ENCODE results near the gene SLCO2A1. TPM values are rescaled to one million over a fixed set of nuclear protein-coding genes. Genes with fewer than 3 reads are reported as not detected.

The SLCO2A1 gene
- total RNA-seq, 3 donors from 2014 or later: 4.2 to 11.1 (median 7.5) TPM

DNA sequence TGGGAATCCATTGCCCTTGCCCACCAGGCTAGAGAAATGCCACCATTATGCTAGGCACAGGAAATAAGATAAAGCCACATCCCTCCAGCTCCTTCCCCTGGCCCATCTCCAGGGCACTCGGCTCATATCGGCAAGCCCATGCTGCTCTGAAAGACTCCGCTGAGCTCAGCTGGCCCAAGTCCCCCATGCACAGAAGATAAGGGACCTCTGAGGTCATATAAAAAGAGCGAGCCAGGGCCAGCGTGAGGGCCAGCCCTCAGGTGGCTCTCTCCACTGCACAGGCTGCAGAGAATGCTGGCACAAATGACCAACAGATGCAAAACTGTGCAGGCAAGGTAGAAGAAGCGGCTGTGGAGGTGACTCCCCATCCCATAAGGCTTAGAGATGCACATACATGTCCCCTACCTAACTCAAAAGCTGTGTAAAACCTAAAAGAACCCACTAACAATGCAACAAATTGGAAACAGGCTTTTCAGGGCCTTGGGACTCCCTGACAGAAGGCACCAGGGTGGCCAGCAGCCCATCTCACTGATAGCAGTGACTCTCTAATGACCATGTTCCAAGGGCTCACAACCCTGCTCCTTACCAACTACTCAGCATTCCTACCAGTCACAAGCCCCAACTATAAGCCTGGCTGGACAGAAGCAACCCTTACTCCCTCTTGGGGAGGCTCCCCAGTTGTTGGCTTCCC lies 137.0 kb downstream of the SLCO2A1 start:
- TF ChIP-seq POLR2A (IDR thresholded peaks at IDR 0.05) (no peak), CTCF (IDR thresholded peaks at IDR 0.05) (no peak), POLR2AphosphoS5 (IDR thresholded peaks at IDR 0.05) (no peak)
- H3K27ac ChIP-seq: no peak overlapping the region
- no peak overlapping the region for H3K4me3 ChIP-seq
- H3K27me3 ChIP-seq: no peaks in the 10 kb centered on the region
- intact Hi-C loops (cut with DNase I; ENCODE audit: low total_unique reads): no loop called here
- peaks cover 0 to 3% of the 10 kb centered on the region in 2 donors for H3K4me1 ChIP-seq
- no peaks in the 10 kb centered on the region for H3K36me3 ChIP-seq
- no peaks in the 10 kb centered on the region for H3K9me3 ChIP-seq
- no peak for DNase-seq (ENCODE audit: low spot score in 2 of 2)

DNA sequence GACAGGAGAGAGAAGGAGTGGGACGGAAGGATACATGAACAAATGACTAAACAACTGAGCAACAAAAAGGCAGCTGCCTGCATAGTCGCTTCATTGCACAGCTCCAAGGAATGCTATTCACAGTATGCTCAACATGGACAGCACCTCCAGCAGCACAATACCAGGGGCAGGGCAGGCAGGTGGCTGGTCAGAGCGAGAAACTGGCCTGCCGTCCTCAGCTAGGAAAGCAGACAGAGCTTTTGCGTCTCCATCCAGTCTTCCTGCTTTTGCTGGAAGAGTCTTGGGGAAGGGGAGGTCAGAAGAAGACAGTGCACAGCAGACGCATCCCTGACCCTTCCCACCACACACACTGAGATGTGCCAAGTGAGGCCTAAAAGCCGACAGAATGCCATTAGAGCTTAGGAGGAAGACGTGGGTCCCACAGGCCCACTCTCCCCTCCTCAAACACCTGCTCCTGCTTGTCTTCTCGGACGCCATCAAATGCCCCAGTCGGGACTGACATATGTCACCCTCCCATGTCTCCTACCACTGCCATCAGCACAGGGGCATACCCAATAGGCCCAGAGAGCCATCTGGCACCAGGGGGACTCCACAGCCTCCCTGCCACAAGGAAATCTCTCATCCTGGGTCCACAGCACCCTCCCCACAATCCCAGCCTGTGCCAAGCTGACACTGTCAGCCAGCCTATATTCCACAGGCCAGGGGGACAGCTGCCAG lies 137.9 kb downstream of the SLCO2A1 start:
- intact Hi-C loops (cut with DNase I; ENCODE audit: low total_unique reads): no loop called here
- H3K27me3 ChIP-seq: no peaks in the 10 kb centered on the region
- DNase-seq (ENCODE audit: low spot score in 2 of 2): no peak
- peaks cover 0 to 3% of the 10 kb centered on the region in 2 donors for H3K4me1 ChIP-seq
- H3K4me3 ChIP-seq: no peak overlapping the region
- no peaks in the 10 kb centered on the region for H3K36me3 ChIP-seq
- TF ChIP-seq POLR2A (IDR thresholded peaks at IDR 0.05) (no peak), CTCF (IDR thresholded peaks at IDR 0.05) (no peak), POLR2AphosphoS5 (IDR thresholded peaks at IDR 0.05) (no peak)
- no peak overlapping the region for H3K27ac ChIP-seq
- no peaks in the 10 kb centered on the region for H3K9me3 ChIP-seq

DNA sequence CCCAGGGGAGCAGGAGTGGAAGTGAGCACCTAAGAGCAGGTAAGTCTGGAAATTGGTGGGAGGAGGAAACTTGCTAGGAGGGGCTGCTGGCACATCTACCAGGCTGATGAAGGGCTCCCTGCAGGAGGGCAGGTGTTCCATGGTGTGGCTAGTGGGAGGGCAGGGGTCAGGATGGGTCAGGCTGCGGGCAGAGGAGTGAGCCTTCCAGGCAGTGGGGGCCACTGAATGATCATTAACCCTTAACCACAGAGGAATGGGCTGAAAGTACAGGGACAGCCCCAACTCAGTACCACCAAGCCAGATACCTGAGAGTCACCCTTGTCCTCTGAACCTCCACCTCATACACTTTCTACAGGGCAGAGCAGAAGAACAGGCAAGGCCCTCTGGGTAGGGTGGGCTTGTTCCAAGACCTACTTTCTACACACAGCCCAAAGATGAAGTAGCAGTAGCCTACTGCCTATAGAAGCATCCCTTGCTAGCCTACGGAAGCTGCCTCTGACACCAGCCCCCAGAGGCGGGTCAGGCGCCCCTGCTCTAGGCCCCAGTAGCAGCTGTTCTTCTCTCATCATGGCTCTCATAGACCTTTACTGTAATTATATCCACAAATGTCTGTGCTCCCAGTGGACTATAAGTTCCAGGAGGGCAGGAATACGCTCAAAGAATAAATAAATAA lies 138.6 kb downstream of the SLCO2A1 start:
- DNase-seq (ENCODE audit: low spot score in 2 of 2): no peak
- no peaks in the 10 kb centered on the region for H3K27me3 ChIP-seq
- H3K4me3 ChIP-seq: no peak overlapping the region
- H3K9me3 ChIP-seq: no peaks in the 10 kb centered on the region
- H3K27ac ChIP-seq: no peak overlapping the region
- TF ChIP-seq POLR2A (IDR thresholded peaks at IDR 0.05) (no peak), CTCF (IDR thresholded peaks at IDR 0.05) (no peak), POLR2AphosphoS5 (IDR thresholded peaks at IDR 0.05) (no peak)
- H3K36me3 ChIP-seq: no peaks in the 10 kb centered on the region
- H3K4me1 ChIP-seq: peaks cover 0 to 3% of the 10 kb centered on the region in 2 donors
- intact Hi-C loops (cut with DNase I; ENCODE audit: low total_unique reads): no loop called here

DNA sequence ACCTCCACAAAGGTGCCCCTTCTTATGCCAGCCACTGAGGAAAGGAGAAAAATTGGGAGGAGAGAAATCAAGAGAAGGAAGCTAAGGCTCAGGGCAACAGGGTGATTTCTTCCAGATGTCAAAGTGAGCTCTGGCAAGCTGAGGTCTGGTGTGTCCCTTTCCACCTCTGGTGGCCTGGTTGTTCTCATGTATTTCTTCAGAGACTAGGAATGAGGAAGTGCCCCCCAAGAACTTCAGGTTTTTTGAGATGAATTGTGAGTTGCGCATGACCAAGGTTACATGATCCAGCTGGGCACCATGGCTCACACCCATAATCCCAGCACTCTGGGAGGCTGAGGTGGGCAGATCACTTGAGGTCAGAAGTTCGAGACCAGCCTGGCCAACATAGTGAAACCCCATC lies 139.7 kb downstream of the SLCO2A1 start:
- Histone ChIP-seq H3K9me3 (no peaks in the 10 kb centered on the region), H3K4me1 (peaks cover 0 to 3% of the 10 kb centered on the region in 2 donors), H3K36me3 (no peaks in the 10 kb centered on the region), H3K4me3 (no peak overlapping the region), H3K27me3 (no peaks in the 10 kb centered on the region), H3K27ac (no peak overlapping the region)
- intact Hi-C loops (cut with DNase I; ENCODE audit: low total_unique reads): no loop called here
- TF ChIP-seq CTCF (IDR thresholded peaks at IDR 0.05) (no peak), POLR2A (IDR thresholded peaks at IDR 0.05) (no peak), POLR2AphosphoS5 (IDR thresholded peaks at IDR 0.05) (no peak)
- no peak for DNase-seq (ENCODE audit: low spot score in 2 of 2)

All from breast epithelium (tissue), 4 donors.